Measurements from ENCODE around the gene RASL12.
"Not testable (repeated sequence)": the region's sequence is repeated elsewhere in the genome, so short reads cannot be mapped to it uniquely, and the experiment has no call there.

Gene RASL12

DNA sequence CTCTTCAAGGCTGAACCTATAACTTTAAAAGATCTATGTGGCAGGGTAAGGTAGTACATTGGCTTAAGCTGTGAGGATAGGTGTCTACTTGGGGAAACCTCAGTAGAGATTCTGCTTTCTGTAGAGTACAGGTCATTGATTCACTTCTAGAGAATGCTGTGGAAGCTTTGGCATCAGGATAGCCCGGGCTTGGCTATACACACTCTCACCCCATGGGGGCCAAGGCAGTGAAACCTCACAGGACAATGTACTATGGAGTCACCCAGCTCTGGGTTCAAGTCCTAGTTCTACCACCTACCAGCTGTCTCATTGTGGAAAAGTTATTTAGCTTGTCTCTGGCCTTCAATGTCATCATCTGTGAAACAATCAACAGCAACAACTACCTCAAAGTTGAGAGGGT, 47.4 kb downstream of the RASL12 start:
- DNase-seq, result no peak

DNA sequence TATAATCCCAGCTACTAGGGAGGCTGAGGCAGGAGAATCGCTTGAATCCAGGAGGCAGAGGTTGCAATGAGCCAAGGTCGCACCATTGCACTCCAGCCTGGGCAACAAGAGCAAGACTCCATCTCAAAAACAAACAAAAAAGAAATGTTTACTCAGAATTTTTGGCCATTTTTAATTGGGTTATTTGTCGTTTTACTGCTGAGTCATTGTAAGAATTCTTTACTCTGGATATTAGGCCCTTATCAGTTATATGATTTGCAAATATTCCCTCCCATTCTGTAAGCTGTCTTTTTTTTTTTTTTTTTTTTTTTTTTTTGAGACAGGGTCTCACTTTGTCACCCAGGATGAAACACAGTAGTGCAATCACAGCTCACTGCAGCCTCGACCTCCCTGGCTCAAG, 56.6 kb downstream of the RASL12 start:
- not testable (repeated sequence) for DNase-seq

- no peak for DNase-seq
Observed at GRCh38 chr15:65008983-65009382, 58.8 kb downstream of the RASL12 start.

GRCh38 chr15:65006876-65007275, 60.9 kb downstream of the RASL12 start:
- DNase-seq, result no peak

DNA sequence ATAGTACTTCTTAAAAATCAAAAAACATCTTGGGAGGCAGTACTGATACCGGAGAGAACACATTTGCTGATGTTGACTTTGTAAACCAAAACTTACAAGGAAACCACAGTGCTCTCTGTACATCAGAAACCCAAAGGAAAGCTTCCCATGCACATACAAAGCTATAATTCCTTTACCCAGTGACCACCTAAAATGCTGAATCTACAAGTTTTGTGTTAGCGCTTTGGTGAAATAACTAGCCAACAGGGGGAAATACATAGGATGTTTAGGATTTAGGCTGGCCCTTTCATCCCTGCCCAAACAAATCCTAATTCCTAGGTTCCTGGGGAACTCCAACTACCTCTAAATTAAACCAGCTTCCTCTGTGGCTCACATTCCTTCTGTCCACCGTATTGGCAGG, 62.8 kb downstream of the RASL12 start:
- DNase-seq, result no peak

All from activated CD4-positive, alpha-beta T cell treated with anti-CD3 and anti-CD28 coated beads, Interleukin-2, amount 50 U/mL, for 16 hours (primary cell).